Measurements from ENCODE around the gene RYR2.

DNA sequence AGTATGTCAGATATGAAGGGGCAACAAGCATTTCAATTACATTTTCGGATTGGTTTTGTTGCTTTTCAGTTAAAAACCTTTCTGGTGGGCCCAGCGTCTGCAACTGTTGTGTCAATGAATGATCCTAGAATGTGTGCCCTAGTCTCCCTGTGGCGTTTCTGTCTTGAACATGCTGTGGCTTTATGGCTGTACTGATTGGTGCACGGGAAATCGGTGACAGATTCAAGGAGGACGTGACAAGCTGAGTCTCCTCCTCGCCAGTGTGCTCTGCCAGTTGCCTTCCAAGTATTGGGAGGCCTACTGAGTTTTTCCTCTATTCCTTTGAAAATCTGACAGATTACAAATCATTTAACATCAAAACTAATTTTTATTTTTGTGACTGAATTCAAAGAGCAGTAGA is 721.2 kb downstream of the RYR2 start:
- TF ChIP-seq, protein P1, sequence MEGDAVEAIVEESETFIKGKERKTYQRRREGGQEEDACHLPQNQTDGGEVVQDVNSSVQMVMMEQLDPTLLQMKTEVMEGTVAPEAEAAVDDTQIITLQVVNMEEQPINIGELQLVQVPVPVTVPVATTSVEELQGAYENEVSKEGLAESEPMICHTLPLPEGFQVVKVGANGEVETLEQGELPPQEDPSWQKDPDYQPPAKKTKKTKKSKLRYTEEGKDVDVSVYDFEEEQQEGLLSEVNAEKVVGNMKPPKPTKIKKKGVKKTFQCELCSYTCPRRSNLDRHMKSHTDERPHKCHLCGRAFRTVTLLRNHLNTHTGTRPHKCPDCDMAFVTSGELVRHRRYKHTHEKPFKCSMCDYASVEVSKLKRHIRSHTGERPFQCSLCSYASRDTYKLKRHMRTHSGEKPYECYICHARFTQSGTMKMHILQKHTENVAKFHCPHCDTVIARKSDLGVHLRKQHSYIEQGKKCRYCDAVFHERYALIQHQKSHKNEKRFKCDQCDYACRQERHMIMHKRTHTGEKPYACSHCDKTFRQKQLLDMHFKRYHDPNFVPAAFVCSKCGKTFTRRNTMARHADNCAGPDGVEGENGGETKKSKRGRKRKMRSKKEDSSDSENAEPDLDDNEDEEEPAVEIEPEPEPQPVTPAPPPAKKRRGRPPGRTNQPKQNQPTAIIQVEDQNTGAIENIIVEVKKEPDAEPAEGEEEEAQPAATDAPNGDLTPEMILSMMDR (IDR thresholded peaks at IDR 0.05) = no peak
- no peak for TF ChIP-seq EP300 (IDR thresholded peaks at IDR 0.05; ENCODE audit: borderline replicate concordance in 1 of 2, low read depth in 1 of 2, low read length in 1 of 2)
- no peak for TF ChIP-seq NFIC (IDR thresholded peaks at IDR 0.05; ENCODE audit: borderline replicate concordance)
- no peak for TF ChIP-seq NRF1 (IDR thresholded peaks at IDR 0.05; ENCODE audit: low read depth, low read length)
- no peak for TF ChIP-seq RAD21 (IDR thresholded peaks at IDR 0.05; ENCODE audit: low read length)
- TF ChIP-seq SIN3A (IDR thresholded peaks at IDR 0.05; ENCODE audit: borderline replicate concordance, low read depth, low read length) = no peak
- no peak for TF ChIP-seq YY1 (IDR thresholded peaks at IDR 0.05; ENCODE audit: low read depth)
- TF ChIP-seq POLR2AphosphoS5 (IDR thresholded peaks at IDR 0.05; ENCODE audit: low read depth, low read length) = no peak
- TF ChIP-seq, protein P2, sequence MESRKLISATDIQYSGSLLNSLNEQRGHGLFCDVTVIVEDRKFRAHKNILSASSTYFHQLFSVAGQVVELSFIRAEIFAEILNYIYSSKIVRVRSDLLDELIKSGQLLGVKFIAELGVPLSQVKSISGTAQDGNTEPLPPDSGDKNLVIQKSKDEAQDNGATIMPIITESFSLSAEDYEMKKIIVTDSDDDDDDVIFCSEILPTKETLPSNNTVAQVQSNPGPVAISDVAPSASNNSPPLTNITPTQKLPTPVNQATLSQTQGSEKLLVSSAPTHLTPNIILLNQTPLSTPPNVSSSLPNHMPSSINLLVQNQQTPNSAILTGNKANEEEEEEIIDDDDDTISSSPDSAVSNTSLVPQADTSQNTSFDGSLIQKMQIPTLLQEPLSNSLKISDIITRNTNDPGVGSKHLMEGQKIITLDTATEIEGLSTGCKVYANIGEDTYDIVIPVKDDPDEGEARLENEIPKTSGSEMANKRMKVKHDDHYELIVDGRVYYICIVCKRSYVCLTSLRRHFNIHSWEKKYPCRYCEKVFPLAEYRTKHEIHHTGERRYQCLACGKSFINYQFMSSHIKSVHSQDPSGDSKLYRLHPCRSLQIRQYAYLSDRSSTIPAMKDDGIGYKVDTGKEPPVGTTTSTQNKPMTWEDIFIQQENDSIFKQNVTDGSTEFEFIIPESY (IDR thresholded peaks at IDR 0.05; ENCODE audit: borderline replicate concordance, low read depth) = no peak
- TF ChIP-seq CHD2 (IDR thresholded peaks at IDR 0.05; ENCODE audit: low read length, partially characterized antibody) = no peak
- TF ChIP-seq, protein P3, sequence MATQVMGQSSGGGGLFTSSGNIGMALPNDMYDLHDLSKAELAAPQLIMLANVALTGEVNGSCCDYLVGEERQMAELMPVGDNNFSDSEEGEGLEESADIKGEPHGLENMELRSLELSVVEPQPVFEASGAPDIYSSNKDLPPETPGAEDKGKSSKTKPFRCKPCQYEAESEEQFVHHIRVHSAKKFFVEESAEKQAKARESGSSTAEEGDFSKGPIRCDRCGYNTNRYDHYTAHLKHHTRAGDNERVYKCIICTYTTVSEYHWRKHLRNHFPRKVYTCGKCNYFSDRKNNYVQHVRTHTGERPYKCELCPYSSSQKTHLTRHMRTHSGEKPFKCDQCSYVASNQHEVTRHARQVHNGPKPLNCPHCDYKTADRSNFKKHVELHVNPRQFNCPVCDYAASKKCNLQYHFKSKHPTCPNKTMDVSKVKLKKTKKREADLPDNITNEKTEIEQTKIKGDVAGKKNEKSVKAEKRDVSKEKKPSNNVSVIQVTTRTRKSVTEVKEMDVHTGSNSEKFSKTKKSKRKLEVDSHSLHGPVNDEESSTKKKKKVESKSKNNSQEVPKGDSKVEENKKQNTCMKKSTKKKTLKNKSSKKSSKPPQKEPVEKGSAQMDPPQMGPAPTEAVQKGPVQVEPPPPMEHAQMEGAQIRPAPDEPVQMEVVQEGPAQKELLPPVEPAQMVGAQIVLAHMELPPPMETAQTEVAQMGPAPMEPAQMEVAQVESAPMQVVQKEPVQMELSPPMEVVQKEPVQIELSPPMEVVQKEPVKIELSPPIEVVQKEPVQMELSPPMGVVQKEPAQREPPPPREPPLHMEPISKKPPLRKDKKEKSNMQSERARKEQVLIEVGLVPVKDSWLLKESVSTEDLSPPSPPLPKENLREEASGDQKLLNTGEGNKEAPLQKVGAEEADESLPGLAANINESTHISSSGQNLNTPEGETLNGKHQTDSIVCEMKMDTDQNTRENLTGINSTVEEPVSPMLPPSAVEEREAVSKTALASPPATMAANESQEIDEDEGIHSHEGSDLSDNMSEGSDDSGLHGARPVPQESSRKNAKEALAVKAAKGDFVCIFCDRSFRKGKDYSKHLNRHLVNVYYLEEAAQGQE (IDR thresholded peaks at IDR 0.05; ENCODE audit: low read depth, low read length) = no peak

Measured in SK-N-SH (cell line).